Medulla oblongata (tissue), 1 donor: ENCODE measurements around the gene UTP15.

Experiments
- DNase-seq: peaks from one replicate; pipeline ENCODE4 v3.0.0-alpha.2; 2015; ENCODE audit errors: extremely low spot score

The UTP15 gene

GRCh38 chr5:73623060-73623459 is 57.5 kb downstream of the UTP15 start:
- DNase-seq: no peak

GRCh38 chr5:73623901-73624404 is 58.4 kb downstream of the UTP15 start:
- no peak for DNase-seq

GRCh38 chr5:73624888-73625287 is 59.3 kb downstream of the UTP15 start:
- DNase-seq: no peak

GRCh38 chr5:73625372-73625943 is 59.9 kb downstream of the UTP15 start:
- peak; percentile 7 for DNase-seq

- DNase-seq: peak; percentile 46
These were observed 60.6 kb downstream of the UTP15 start, which contains the start of gene ARHGEF28 for GRCh38 chr5:73625944-73626811. Gene ARHGEF28 (plus strand): TSS chr5:73626196. CDS start chr5:73684852, 58,656 bp downstream.

GRCh38 chr5:73626814-73627313 is 61.3 kb downstream of the UTP15 start:
- no peak for DNase-seq

- DNase-seq: no peak
These were observed 63.9 kb downstream of the UTP15 start for GRCh38 chr5:73629456-73629855.

- no peak for DNase-seq
These were observed 65.2 kb downstream of the UTP15 start for GRCh38 chr5:73630765-73631164.

GRCh38 chr5:73631500-73631899 is 66.0 kb downstream of the UTP15 start:
- no peak for DNase-seq
